ENCODE data around the gene KRT12. TPM values are rescaled to one million over a fixed set of nuclear protein-coding genes. Genes with fewer than 3 reads are reported as not detected.

KRT12 gene
- total and polyA plus RNA-seq, 4 donors: not detected

DNA sequence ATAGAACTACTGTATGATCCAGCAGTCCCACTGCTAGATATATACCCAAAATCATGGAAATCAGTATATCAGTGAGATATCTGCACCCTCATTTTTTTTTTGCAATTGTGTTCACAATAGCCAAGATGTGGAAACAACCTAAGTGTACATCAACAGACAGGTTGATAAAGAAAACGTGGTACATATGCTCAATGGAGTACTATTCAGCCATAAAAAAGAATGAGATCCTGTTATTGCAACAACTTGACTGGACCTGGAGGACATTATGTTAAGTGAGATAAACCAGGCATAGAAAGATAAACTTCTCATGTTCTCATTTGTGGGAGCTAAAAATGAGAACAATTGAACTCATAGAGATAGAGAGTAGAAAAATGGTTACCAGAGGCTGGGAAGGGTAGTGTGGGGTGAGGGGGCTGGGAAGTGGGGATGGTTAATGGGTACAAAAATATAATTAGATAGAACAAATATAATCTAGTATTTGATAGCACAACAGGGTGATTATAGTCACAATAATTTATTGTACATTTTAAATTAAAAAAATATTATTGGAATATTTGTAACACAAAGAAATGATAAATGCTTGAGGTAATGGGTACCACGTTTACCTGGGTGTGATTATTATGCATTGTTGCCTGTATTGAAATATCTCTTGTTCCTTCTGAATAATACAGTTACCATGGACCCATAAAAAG is 36.8 kb downstream of the KRT12 start:
- no peaks in the 10 kb centered on the region for H3K4me1 ChIP-seq (ENCODE audit: control insufficient read depth in 4 of 4, insufficient read depth in 4 of 4, low read length in 3 of 4)
- H3K36me3 ChIP-seq (ENCODE audit: control insufficient read depth in 4 of 4, insufficient read depth in 3 of 4, low read depth in 1 of 4, low read length in 3 of 4): peaks cover 0 to 11% (median 0%) of the 10 kb centered on the region in 4 donors
- TF ChIP-seq SP1 (IDR thresholded peaks at IDR 0.05) (no peak), HNF4A (conservative IDR thresholded peaks at IDR 0.05) (no peak), EGR1 (IDR thresholded peaks at IDR 0.05; ENCODE audit: low read depth in 2 of 2) (no peak), GABPA (IDR thresholded peaks at IDR 0.05 in 1 of 2, conservative IDR thresholded peaks at IDR 0.05 in 1 of 2) (no peak), JUND (IDR thresholded peaks at IDR 0.05) (no peak), YY1 (IDR thresholded peaks at IDR 0.05) (no peak), RXRA (IDR thresholded peaks at IDR 0.05) (no peak)
- TF ChIP-seq, protein P1, sequence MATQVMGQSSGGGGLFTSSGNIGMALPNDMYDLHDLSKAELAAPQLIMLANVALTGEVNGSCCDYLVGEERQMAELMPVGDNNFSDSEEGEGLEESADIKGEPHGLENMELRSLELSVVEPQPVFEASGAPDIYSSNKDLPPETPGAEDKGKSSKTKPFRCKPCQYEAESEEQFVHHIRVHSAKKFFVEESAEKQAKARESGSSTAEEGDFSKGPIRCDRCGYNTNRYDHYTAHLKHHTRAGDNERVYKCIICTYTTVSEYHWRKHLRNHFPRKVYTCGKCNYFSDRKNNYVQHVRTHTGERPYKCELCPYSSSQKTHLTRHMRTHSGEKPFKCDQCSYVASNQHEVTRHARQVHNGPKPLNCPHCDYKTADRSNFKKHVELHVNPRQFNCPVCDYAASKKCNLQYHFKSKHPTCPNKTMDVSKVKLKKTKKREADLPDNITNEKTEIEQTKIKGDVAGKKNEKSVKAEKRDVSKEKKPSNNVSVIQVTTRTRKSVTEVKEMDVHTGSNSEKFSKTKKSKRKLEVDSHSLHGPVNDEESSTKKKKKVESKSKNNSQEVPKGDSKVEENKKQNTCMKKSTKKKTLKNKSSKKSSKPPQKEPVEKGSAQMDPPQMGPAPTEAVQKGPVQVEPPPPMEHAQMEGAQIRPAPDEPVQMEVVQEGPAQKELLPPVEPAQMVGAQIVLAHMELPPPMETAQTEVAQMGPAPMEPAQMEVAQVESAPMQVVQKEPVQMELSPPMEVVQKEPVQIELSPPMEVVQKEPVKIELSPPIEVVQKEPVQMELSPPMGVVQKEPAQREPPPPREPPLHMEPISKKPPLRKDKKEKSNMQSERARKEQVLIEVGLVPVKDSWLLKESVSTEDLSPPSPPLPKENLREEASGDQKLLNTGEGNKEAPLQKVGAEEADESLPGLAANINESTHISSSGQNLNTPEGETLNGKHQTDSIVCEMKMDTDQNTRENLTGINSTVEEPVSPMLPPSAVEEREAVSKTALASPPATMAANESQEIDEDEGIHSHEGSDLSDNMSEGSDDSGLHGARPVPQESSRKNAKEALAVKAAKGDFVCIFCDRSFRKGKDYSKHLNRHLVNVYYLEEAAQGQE (IDR thresholded peaks at IDR 0.05): no peak
- TF ChIP-seq, protein P2, sequence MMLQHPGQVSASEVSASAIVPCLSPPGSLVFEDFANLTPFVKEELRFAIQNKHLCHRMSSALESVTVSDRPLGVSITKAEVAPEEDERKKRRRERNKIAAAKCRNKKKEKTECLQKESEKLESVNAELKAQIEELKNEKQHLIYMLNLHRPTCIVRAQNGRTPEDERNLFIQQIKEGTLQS (IDR thresholded peaks at IDR 0.05): no peak
- TF ChIP-seq, protein P3, sequence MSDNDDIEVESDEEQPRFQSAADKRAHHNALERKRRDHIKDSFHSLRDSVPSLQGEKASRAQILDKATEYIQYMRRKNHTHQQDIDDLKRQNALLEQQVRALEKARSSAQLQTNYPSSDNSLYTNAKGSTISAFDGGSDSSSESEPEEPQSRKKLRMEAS (IDR thresholded peaks at IDR 0.05): no peak
- TF ChIP-seq, protein P4, sequence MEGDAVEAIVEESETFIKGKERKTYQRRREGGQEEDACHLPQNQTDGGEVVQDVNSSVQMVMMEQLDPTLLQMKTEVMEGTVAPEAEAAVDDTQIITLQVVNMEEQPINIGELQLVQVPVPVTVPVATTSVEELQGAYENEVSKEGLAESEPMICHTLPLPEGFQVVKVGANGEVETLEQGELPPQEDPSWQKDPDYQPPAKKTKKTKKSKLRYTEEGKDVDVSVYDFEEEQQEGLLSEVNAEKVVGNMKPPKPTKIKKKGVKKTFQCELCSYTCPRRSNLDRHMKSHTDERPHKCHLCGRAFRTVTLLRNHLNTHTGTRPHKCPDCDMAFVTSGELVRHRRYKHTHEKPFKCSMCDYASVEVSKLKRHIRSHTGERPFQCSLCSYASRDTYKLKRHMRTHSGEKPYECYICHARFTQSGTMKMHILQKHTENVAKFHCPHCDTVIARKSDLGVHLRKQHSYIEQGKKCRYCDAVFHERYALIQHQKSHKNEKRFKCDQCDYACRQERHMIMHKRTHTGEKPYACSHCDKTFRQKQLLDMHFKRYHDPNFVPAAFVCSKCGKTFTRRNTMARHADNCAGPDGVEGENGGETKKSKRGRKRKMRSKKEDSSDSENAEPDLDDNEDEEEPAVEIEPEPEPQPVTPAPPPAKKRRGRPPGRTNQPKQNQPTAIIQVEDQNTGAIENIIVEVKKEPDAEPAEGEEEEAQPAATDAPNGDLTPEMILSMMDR (IDR thresholded peaks at IDR 0.05; ENCODE audit: low read depth, low read length, missing input control): no peak
- TF ChIP-seq, protein P5, sequence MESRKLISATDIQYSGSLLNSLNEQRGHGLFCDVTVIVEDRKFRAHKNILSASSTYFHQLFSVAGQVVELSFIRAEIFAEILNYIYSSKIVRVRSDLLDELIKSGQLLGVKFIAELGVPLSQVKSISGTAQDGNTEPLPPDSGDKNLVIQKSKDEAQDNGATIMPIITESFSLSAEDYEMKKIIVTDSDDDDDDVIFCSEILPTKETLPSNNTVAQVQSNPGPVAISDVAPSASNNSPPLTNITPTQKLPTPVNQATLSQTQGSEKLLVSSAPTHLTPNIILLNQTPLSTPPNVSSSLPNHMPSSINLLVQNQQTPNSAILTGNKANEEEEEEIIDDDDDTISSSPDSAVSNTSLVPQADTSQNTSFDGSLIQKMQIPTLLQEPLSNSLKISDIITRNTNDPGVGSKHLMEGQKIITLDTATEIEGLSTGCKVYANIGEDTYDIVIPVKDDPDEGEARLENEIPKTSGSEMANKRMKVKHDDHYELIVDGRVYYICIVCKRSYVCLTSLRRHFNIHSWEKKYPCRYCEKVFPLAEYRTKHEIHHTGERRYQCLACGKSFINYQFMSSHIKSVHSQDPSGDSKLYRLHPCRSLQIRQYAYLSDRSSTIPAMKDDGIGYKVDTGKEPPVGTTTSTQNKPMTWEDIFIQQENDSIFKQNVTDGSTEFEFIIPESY (IDR thresholded peaks at IDR 0.05): no peak
- no peak overlapping the region for H3K27ac ChIP-seq (ENCODE audit: low read depth in 1 of 2, low read length in 2 of 2)
- 94% methylated on average over 2 of the region's 2 CpGs for WGBS
- no peak overlapping the region for H3K4me3 ChIP-seq (ENCODE audit: low read depth in 1 of 3, low read length in 3 of 3)
- no peak for DNase-seq (ENCODE audit: low spot score)
- no peak overlapping the region for H3K9ac ChIP-seq (ENCODE audit: low read depth in 1 of 2, low read length in 2 of 2)
- H3K9me3 ChIP-seq (ENCODE audit: control insufficient read depth in 4 of 4, low read length in 3 of 4): no peaks in the 10 kb centered on the region
- H3K27me3 ChIP-seq (ENCODE audit: control insufficient read depth in 4 of 4, insufficient read depth in 4 of 4, low read length in 3 of 4): no peaks in the 10 kb centered on the region

DNA sequence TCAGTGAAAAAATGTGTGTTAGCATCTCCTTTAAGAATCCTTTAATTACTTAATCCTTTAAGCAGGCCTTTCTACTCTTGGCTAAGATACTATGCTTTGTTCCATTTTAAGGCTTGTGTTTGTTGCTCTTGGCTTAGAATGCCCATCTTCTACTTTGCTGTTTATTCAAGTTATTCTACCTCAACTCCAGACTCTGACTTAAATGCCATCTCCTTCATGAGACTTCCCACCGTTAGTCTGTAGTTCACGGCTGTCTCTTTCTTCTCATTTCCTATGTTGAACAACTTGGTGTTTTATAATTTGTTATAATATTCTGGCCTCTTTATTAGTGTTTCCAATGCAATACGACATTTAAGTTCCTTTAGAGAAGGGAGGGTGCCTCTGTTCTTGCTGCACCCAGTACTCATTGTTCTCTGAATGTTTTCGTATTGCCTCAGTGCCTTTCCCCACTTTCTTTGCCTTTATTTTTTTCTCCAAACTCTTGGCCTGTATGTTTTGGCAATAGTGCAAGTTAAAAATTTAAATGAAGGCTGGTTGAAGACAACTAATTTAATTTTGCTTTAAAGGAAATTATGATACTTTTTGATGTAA is 38.5 kb downstream of the KRT12 start:
- 93% methylated on average over 4 of the region's 4 CpGs for WGBS
- TF ChIP-seq NR2F2 (IDR thresholded peaks at IDR 0.05) (no peak), TAF1 (conservative IDR thresholded peaks at IDR 0.05) (no peak), YY1 (IDR thresholded peaks at IDR 0.05) (no peak), FOXA1 (IDR thresholded peaks at IDR 0.05) (no peak), JUND (IDR thresholded peaks at IDR 0.05) (no peak), RAD21 (IDR thresholded peaks at IDR 0.05) (no peak), RXRA (IDR thresholded peaks at IDR 0.05) (no peak), EGR1 (IDR thresholded peaks at IDR 0.05; ENCODE audit: low read depth in 2 of 2) (no peak), GABPA (IDR thresholded peaks at IDR 0.05 in 1 of 2, conservative IDR thresholded peaks at IDR 0.05 in 1 of 2) (no peak)
- TF ChIP-seq, protein P5 (IDR thresholded peaks at IDR 0.05): no peak
- TF ChIP-seq, protein P4 (IDR thresholded peaks at IDR 0.05; ENCODE audit: low read depth, low read length, missing input control): no peak
- no peak for DNase-seq (ENCODE audit: low spot score)
- no peak overlapping the region for H3K27ac ChIP-seq (ENCODE audit: low read depth in 1 of 2, low read length in 2 of 2)
- no peak overlapping the region for H3K4me3 ChIP-seq (ENCODE audit: low read depth in 1 of 3, low read length in 3 of 3)
- no peaks in the 10 kb centered on the region for H3K27me3 ChIP-seq (ENCODE audit: control insufficient read depth in 4 of 4, insufficient read depth in 4 of 4, low read length in 3 of 4)
- no peak overlapping the region for H3K9ac ChIP-seq (ENCODE audit: low read depth in 1 of 2, low read length in 2 of 2)
- no peaks in the 10 kb centered on the region for H3K36me3 ChIP-seq (ENCODE audit: control insufficient read depth in 4 of 4, insufficient read depth in 3 of 4, low read depth in 1 of 4, low read length in 3 of 4)
- no peaks in the 10 kb centered on the region for H3K4me1 ChIP-seq (ENCODE audit: control insufficient read depth in 4 of 4, insufficient read depth in 4 of 4, low read length in 3 of 4)
- no peaks in the 10 kb centered on the region for H3K9me3 ChIP-seq (ENCODE audit: control insufficient read depth in 4 of 4, low read length in 3 of 4)

All from liver (tissue), 9 donors.